ENCODE measurements around the gene HYCC2.
"Not testable (repeated sequence)": the region's sequence is repeated elsewhere in the genome, so short reads cannot be mapped to it uniquely, and the experiment has no call there.

HYCC2 gene

GRCh38 chr2:201074996-201075395 lies 3.5 kb upstream of the HYCC2 start:
- no peak for DNase-seq (ENCODE audit: low read depth)

GRCh38 chr2:201073071-201073470 lies 1.6 kb upstream of the HYCC2 start:
- no peak overlapping the region for H3K4me3 ChIP-seq (ENCODE audit: low read depth, low read length)

More at GRCh38 chr2:201074996-201075395, 3.5 kb upstream of the HYCC2 start:
- H3K4me3 ChIP-seq (ENCODE audit: low read depth, low read length), result no peak overlapping the region

GRCh38 chr2:201072201-201072530 lies 695 bp upstream of the HYCC2 start:
- peak overlapping the region; percentile 95 for H3K4me3 ChIP-seq (ENCODE audit: low read depth, low read length)
- no peak for DNase-seq (ENCODE audit: low read depth)

More at GRCh38 chr2:201073071-201073470, 1.6 kb upstream of the HYCC2 start:
- no peak for DNase-seq (ENCODE audit: low read depth)

- peak overlapping the region; percentile 95 for H3K4me3 ChIP-seq (ENCODE audit: low read depth, low read length)
- no peak for DNase-seq (ENCODE audit: low read depth)
These were observed 458 bp downstream of the HYCC2 start for GRCh38 chr2:201070948-201071478.

GRCh38 chr2:201064797-201065329 lies 6.6 kb downstream of the HYCC2 start:
- no peak for DNase-seq (ENCODE audit: low read depth)
- no peak overlapping the region for H3K4me3 ChIP-seq (ENCODE audit: low read depth, low read length)

GRCh38 chr2:201063516-201063915 lies 8.0 kb downstream of the HYCC2 start:
- not testable (repeated sequence) for DNase-seq (ENCODE audit: low read depth); H3K4me3 ChIP-seq (ENCODE audit: low read depth, low read length)

GRCh38 chr2:201059961-201060755 lies 11.3 kb downstream of the HYCC2 start:
- DNase-seq (ENCODE audit: low read depth), result no peak
- H3K4me3 ChIP-seq (ENCODE audit: low read depth, low read length), result no peak overlapping the region

- DNase-seq (ENCODE audit: low read depth), result no peak
- no peak overlapping the region for H3K4me3 ChIP-seq (ENCODE audit: low read depth, low read length)
These were observed 12.6 kb downstream of the HYCC2 start for GRCh38 chr2:201058914-201059313.

- DNase-seq (ENCODE audit: low read depth), result no peak
- no peak overlapping the region for H3K4me3 ChIP-seq (ENCODE audit: low read depth, low read length)
These were observed 13.7 kb downstream of the HYCC2 start for GRCh38 chr2:201057715-201058248.

- DNase-seq (ENCODE audit: low read depth), result no peak
- H3K4me3 ChIP-seq (ENCODE audit: low read depth, low read length), result no peak overlapping the region
These were observed 14.4 kb downstream of the HYCC2 start for GRCh38 chr2:201057087-201057521.

- no peak for DNase-seq (ENCODE audit: low read depth)
- no peak overlapping the region for H3K4me3 ChIP-seq (ENCODE audit: low read depth, low read length)
These were observed 22.0 kb downstream of the HYCC2 start for GRCh38 chr2:201049455-201049854.

GRCh38 chr2:201046881-201047280 lies 24.6 kb downstream of the HYCC2 start:
- no peak for DNase-seq (ENCODE audit: low read depth)

GRCh38 chr2:201043050-201043449 lies 28.4 kb downstream of the HYCC2 start:
- not testable (repeated sequence) for DNase-seq (ENCODE audit: low read depth); H3K4me3 ChIP-seq (ENCODE audit: low read depth, low read length)

More at GRCh38 chr2:201046881-201047280, 24.6 kb downstream of the HYCC2 start:
- no peak overlapping the region for H3K4me3 ChIP-seq (ENCODE audit: low read depth, low read length)

GRCh38 chr2:201042451-201042850 lies 29.0 kb downstream of the HYCC2 start:
- DNase-seq (ENCODE audit: low read depth), result not testable (repeated sequence)

GRCh38 chr2:201040867-201041628 lies 30.4 kb downstream of the HYCC2 start:
- no peak overlapping the region for H3K4me3 ChIP-seq (ENCODE audit: low read depth, low read length)
- DNase-seq (ENCODE audit: low read depth), result no peak

More at GRCh38 chr2:201042451-201042850, 29.0 kb downstream of the HYCC2 start:
- not testable (repeated sequence) for H3K4me3 ChIP-seq (ENCODE audit: low read depth, low read length)

- DNase-seq (ENCODE audit: low read depth), result no peak
- no peak overlapping the region for H3K4me3 ChIP-seq (ENCODE audit: low read depth, low read length)
These were observed 32.6 kb downstream of the HYCC2 start for GRCh38 chr2:201038855-201039254.

- DNase-seq (ENCODE audit: low read depth); H3K4me3 ChIP-seq (ENCODE audit: low read depth, low read length): not testable (repeated sequence)
These were observed 33.1 kb downstream of the HYCC2 start for GRCh38 chr2:201038361-201038760.

GRCh38 chr2:201034355-201034754 lies 37.1 kb downstream of the HYCC2 start:
- not testable (repeated sequence) for DNase-seq (ENCODE audit: low read depth); H3K4me3 ChIP-seq (ENCODE audit: low read depth, low read length)

GRCh38 chr2:201024518-201024917 lies 47.0 kb downstream of the HYCC2 start:
- DNase-seq (ENCODE audit: low read depth), result no peak
- H3K4me3 ChIP-seq (ENCODE audit: low read depth, low read length), result no peak overlapping the region

GRCh38 chr2:201021914-201022313 lies 49.6 kb downstream of the HYCC2 start:
- H3K4me3 ChIP-seq (ENCODE audit: low read depth, low read length), result no peak overlapping the region
- DNase-seq (ENCODE audit: low read depth), result no peak

Measured in skeletal muscle cell (primary cell).